ENCODE measurements around the gene DENND4C.
"Not testable (repeated sequence)": the region's sequence is repeated elsewhere in the genome, so short reads cannot be mapped to it uniquely, and the experiment has no call there.

Gene DENND4C

DNA sequence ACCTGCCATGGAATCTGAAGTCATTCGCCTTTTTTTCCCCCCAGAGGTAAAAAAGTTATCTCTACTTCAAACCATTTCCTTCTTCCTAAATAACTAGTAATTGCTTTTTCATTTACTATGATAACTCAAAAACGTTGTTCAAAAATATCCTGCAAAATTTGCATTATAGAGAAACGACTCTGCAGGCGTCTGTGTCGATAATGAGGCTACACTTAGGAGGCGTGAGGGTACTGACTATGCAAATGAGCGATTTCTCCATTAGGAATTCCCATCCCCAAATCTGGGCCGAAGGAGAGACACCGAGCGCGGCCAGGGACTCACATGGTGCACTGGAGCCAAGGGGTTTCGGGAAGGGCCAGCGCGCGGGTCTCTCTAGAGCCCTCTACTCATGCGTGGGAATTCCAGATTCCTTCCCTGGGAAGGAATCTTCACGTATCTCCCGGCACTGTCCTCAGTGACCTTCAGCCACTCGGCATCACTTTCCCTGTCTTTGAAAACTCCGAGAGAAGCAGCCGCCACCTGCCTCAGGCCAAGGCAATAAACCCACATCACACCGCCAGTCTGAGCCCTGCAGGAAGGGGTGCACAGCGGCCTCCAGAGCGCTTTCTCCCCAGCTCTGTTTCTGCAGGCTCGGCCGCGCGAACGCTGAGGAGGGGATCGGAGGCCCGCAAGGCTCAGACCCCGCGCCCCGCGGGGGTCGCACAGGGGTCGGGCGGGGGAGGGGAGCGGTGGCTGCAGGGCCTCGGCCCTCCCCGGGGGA is 718 bp upstream of the DENND4C start:
- peak; percentile 65 for DNase-seq

DNA sequence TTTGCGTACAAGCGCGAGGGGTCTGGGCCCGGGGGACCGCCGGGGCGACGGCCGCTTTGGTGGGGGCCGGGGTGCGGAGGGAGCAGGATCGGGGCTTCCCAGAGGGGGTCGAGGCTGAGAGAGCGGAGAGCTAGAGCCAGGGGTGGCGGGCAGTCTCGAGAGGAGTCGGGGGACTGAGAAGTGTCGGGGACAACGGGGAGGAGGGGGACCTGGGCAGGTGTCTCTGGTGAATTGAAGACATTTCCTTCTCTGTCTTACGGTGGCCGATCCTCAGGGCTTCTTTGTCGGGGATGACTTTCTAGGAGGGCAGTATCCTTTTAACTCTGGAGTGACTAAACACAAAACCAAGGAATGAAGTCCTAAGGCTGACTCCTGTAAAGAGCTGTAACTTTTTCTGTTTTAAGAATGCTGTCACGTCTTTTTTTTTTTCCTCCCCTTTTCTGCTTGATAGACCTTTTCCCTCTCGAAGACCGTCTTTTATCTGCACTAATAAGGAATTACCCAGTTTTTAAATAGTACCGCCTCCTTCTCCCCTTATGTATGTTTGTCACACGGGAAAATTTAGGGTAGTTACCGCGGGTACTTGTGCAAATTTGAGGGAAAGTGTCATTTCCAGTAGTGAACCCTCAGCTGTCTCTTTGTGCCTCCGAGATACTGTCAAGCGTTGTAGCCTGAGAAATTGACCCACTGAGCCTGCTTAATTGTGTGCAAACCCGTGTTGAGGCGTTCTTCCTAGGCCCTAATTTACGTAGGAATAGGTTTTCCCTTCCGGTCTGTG is 822 bp downstream of the DENND4C start:
- peak; percentile 40 for DNase-seq

DNA sequence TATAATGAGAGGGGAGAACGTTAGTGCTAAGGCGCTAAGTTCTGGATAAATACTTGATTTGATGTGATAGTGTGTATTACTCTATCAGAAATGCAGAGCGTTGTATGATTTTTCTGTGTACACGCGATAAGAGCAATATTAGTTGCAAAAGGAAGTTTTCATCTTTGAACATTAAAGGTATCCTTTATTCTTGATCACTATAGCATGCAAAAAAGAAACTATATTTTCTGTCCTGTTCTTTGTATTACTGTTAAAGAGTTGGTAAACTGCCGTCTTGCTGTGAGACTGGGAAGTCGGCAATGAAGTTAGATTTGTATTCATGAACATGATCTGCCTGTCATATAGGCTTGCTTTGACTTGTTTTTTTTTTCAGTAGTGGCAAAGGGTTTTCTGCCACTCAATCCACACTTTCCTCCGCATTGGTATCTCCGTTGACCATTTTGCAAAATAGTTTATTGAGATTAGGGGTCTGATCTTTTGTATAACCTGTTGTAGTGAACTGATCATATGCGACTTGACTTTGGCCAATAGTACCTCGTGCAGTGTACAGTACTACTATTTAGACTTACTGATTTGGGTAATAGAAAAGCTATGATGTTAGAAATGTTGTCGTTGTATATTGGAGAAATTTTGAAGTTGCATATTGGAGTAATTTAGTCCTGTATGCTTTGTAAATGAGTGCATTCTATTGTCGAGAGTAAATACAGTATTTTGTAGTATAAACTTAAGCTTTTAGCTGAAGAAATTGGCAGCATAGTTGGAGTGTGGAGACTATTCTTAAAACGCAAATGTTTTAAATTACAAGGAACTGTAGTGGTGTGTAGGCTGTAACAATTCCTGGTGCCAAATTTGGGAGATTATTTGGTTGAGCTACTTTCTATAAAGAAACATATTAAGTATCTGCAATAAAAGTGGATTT is 1.7 kb downstream of the DENND4C start:
- no peak for DNase-seq

DNA sequence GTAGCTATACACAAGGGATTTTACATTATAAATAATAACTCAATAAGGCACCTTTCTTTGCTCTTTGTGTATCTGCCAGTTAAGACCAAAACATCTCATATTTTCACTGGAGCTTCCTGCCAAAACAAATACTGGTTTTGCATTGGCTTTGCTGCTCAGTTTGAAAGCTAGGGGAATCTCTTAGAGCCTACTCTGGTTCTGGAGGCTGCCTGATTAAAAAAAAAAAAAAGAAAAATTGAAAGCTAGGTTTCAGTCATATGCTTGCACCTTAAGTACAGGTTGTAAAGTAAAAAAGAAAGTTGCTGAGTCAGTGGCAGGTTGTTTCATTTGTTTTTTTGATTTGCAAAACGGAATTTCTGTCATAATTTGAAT is 2.3 kb downstream of the DENND4C start:
- DNase-seq = no peak

DNA sequence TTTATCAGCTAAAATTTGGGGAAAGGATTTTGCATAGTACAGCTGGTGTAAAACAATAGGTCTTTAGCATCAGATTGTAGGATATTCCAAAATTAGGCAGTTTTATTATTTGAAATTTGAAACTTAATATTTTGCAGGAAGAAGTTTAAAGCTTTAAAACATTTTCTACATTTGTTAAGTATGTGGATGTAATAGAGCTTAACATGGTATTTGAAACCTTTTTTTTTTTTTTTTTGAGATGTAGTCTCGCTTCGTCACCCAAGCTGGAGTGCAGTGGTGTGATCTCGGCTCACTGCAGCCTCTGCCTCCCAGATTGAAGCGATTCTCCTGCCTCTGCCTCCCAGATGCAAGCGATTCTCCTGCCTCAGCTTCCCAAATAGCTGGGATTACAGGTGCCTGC is 2.9 kb downstream of the DENND4C start:
- DNase-seq = no peak

DNA sequence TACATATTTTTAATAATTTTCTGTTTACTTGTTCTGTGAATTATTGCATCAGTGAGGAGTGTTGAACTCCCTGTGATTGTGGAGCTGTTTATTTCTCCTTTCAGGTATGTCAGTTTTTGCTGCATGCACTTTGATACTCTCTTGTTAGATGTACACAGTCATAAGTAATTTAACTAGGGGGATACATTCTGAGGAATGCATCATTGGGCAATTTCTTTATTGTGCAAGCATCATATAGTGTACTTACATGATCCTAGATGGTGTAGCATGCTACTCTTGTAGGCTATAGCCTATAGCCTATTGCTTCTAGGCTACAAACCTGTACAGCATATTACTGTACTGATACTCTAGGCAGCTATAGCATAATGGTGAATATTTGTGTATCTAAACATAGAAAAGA is 9.5 kb downstream of the DENND4C start:
- no peak for DNase-seq

DNA sequence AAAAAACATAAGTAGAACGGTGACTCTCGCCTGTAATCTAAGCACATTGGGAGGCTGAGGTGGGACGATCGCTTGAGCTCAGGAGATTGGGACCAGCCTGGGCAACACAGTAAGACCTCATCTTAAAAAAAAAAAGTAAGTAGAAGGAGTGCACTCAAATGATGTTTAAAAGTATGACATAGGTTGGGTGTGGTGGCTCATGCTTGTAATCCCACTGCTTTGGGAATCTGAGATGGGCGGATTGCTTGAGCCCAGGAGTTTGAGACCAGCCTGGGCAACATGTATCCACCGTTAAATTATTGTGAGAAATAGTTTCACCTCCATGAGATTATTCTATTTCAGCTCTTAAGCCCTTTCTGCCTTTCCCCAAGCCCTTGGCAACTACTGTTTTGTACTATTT is 11.2 kb downstream of the DENND4C start:
- no peak for DNase-seq

DNA sequence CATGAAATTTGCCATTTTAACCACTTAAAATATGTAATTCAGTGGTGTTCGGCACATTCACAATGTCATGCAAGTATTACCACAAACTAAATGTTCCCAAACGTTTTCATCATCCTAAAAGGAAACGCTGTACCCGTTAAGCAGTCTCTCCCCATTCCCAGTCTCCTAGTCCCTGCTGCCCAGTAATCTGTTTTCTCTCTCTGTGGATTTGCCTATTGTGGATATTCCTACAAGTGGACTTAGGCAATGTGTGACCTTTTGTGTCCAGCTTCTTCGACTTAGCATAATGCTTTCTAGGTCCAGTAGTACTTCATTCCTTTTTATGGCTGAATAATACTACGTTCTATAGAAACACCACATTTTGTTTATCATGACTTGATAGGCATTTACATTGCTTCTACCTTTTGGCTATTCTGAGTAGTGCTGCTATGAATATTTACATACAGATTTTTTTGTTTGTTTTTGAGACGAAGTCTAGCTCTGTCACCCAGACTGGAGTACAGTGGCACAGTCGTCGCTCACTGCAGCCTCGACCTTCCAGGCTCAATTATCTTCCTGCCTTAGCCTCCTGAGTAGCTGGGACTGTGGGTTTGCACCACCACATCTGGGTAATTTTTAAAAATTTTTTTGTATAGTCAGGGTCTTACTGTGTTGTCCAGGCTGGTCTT is 13.0 kb downstream of the DENND4C start:
- no peak for DNase-seq

DNA sequence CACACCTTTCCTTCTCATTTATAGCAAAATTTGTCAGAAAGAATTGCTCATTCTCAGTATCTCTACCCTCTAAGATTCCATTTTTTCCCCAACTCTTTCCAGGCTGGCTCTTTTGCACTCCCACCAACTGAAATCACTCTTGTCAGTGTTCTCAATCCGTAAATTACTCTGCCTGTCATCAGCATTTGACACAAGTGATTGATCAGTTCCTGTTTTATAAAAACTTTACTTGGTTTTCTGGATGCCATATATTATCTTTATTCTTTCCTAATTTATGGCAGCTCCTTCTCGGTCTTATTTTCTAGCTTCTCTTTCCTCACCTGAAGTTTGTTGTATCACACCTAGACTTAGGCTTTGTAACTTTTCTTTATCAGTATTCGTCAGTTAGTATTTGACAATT is 16.4 kb downstream of the DENND4C start:
- no peak for DNase-seq

DNA sequence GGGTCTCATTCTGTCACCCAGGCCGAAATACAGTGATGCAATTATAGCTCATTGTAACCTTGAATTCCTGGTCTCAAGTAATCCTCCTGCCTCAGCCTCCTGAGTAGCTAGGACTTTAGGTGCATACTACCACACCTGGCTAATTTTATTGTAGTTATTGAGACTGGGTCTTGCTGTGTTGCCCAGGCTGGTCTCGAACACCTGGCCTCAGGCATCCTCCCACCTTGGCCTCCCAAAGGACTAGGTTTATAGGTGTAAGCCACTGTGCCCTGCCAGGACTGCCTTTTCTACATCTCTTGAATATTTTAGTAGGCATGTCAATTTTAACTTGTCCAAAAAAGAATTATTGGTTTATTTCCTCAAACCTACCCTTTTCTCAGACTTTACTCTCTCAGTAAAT is 16.9 kb downstream of the DENND4C start:
- DNase-seq = no peak

DNA sequence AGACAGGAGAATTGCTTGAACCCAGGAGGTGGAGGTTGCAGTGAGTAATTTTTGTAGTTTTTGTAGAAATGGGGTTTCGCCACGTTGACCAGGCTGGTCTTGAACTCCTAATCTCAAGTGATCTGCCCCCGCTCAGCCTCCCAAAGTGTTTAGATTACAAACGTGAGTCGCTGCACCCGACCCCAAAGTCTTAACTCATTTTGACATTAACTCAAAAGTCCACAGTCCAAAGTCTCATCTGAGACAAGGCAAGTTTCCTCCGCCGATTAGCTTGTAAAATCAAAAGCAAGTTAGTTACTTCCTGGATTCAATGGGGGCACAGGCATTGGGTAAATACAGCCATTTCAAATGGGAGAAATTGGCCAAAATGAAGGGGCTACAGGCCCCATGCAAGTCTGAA is 19.9 kb downstream of the DENND4C start:
- not testable (repeated sequence) for DNase-seq

DNA sequence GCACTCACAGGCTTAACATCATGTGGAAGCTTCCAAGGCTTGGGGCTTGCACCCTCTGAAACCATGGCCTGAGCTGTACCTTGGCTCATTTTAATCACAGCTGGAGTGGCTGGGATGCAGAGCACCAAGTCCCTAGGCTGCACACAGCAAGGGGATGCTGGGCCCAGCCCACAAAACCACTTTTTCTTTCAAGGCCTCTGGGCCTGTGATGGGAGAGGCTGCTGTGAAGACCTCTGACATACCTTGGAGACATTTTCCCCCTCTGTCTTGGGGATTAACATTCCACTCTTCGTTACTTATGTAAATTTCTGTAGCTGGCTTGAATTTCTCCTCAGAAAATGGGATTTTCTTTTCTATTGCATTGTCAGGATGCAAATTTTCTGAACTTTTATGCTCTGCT is 20.7 kb downstream of the DENND4C start:
- DNase-seq = not testable (repeated sequence)

DNA sequence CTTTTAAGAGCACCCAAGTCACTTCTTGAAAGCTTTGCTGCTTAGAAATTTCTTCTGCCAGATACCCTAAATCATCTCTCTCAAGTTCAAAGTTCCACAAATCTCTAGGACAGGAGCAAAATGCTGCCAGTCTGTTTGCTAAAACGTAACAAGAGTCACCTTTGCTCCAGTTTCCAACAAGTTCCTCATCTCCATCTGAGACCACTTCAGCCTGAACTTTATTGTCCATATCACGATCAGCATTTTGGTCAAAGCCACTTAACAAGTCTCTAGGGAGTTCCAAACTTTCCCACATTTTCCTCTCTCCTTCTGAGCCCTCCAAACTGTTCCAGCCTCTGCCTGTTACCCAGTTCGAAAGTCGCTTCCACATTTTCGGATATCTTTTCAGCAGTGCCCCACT is 21.1 kb downstream of the DENND4C start:
- DNase-seq = not testable (repeated sequence)

DNA sequence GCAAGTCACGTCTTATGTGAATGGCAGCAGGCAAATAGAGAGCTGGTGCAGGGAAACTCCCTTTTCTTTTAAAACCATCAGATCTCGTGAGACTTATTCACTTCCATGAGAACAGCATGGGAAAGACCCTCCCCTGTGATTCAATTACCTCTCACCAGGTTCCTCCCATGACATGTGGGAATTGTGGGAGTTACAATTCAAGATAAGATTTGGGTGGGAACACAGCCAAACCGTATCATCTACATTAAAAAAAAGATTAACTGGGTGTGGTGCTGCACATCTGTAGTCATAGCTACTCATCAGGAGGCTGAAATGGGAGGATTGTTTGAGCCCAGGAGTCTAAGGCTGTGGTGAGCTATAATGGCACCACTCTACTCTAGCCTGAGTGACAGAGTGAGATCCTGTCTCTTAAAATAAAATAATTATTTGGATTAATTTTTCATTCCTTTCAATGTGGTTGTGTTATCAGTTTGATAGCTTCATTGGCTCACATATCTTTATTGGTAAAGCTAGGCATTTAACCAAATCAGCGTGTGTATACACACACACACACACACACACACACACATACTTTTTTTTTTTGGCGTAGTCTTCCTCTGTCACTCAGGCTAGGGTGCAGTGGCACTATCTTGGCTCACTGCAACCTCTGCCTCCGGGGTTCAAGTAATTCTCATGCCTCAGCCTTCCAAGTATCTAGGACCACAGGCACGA is 21.8 kb downstream of the DENND4C start:
- no peak for DNase-seq

DNA sequence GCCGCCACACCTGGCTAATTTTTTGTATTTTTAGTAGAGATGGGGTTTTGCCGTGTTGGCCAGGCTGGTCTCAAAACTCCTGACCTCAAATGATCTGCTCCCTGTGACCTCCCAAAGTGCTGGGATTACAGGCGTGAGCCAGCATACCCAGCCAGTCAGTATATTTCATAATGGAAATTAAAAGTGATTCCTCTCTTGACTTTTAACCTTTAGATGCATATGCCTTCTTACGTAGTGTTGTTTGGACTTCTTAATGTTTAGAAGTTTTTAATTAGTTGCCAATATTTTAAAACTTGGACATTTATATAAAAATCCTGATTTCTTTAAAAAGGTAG is 22.4 kb downstream of the DENND4C start:
- no peak for DNase-seq

DNA sequence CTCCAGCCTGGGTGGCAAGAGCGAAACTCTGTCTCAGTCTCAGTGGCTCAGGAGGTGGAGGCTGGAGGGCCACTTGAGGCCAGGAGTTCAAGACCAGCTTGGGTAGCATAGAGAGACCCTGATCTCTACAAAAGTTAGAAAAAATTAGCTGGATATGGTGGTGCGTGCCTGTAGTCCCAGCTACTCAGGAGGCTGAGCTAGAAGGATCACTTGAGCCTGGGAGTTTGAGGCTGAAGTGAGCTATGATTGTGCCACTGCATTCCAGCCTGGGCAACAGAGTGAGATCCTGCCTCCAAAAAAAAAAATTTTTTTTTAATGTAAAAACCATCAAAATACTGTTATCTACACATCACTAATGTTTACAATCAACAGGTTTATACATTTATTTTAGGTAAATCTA is 24.6 kb downstream of the DENND4C start:
- DNase-seq = no peak

DNA sequence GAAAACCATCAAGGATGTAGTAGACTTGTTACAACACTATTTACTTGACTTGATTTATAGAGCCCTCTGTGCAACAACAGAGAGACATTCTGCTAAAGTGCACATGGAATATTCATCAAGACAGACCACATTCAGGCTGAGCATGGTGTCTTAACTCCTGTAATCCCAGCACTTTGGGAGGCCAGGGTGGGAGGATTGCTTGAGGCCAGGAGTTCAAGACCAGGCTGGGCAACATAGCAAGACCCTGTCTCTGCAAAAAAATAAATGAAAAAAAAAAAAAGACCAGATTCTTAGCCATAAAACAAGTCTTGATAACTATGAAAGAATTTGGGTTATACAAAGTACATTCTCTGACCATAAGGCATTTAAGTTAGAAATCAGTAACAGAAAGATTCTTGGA is 25.3 kb downstream of the DENND4C start:
- no peak for DNase-seq

DNA sequence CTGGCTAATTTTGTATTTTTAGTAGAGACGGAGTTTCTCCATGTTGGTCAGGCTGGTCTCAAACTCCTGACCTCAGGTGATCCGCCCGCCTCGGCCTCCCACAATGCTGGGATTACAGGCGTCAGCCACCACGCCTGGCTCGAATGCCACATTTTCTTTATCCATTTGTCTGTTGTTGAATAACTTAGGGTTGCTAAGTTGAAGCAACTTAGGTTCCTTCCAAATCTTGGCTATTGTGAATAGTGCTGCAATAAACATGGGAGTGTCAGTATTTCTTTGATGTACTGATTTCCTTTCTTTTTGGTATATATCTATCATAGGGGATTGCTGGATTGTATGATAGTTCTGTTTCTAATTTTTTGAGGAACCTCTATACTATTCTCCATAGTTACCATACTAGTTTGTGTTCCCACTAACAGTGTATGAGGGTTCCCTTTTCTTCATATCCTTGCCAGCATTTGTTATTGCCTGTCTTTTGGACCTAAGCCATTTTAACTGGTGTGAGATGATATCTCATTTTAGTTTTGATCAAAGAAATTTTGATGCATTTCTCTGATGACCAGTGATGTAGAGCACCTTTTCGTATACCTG is 29.3 kb downstream of the DENND4C start:
- not testable (repeated sequence) for DNase-seq

DNA sequence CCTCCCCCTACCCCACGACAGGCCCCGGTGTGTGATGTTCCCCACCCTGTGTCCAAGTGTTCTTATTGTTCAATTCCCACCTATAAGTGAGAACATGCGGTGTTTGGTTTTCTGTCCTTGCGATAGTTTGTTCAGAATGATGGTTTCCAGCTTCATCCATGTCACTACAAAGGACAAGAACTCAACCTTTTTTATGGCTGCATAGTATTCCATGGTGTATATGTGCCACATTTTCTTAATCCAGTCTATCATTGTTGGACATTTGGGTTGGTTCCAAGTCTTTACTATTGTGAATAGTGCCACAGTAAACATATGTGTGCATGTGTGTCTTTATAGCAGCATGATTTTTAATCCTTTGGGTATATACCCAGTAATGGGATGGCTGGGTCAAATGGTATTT is 35.1 kb downstream of the DENND4C start:
- DNase-seq = not testable (repeated sequence)

DNA sequence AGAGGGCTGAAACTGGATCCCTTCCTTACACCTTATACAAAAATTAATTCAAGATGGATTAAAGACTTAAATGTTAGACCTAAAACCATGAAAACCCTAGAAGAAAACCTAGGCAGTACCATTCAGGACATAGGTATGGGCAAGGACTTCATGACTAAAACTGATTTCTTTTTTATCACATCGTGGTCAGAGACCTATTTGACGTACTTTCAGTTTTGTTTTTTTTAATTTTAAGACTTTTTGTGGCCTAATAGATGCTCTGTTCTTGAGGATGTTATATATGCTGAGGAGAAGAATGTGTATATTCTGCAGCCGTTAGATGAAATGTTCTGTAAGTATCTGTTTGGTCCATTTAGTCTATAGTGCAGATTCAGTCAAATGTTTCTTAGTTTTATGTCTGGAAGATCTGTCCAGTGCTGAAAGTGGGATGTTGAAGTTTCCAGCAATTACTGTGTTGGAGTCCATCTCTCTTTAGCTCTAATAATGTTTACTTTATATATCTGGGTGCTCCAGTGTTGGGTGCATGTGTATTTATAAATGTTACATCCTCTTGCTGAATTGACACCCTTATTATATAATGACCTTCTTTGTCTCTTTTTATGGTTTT is 36.4 kb downstream of the DENND4C start:
- DNase-seq = not testable (repeated sequence)

DNA sequence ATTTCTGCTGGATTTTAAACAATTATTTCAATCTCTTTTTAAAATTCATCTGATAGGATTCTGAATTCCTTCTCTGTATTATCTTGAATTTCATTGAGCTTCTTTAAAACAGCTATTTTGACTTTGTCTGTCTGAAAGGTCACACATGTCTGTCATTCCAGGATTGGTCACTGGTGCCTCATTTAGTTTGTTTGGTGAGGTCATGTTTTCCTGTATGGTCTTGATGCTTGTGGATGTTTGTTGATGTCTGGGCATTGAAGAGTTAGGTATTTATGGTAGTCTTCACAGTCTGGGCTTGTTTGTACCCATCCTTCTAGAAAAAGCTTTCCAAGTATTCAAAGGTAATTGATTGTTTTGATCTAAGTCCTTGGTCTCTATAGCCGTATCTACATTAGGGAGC is 39.1 kb downstream of the DENND4C start:
- DNase-seq = no peak

Data from activated CD8-positive, alpha-beta memory T cell treated with anti-CD3 and anti-CD28 coated beads, Interleukin-2, amount 50 U/mL, for 4 hours (primary cell).